HCT116 (cell line): Measurements from ENCODE around the gene ZSWIM6. TPM values are rescaled to one million over a fixed set of nuclear protein-coding genes. Genes with fewer than 3 reads are reported as not detected.

Experiments used
- ATAC-seq: fragments of 200-7000 bp; cut with Tn5 transposase; 2 replicates; pipeline ENCODE4 v1.9.1; 2020; ENCODE audit warnings: mild to moderate bottlenecking, moderate library complexity
- BruUV-seq: library from RNA; stranded (reverse); fragments of 400-500 nt; replicated peaks from 2 replicates; lab custom pipeline; 2021; lab: Mats Ljungman, UMichigan
- CTCF ChIA-PET: fragments of 300-600 bp; sonication (Branson Sonifier 250); formaldehyde crosslinking; loops from one replicate; lab custom pipeline; 2021; ENCODE audit warnings: antibody characterized with exemption; lab: Charles Lee
- POLR2A ChIA-PET: fragments of 300-600, 350-600 bp; sonication (Branson Sonifier 250); formaldehyde crosslinking; loops from one replicate; lab custom pipeline; 2021; ENCODE audit warnings: antibody characterized with exemption; lab: Charles Lee
- RAD21 ChIA-PET, 2 experiments: fragments of 300-600 bp; sonication (Branson Sonifier 250); formaldehyde crosslinking; loops; one replicate each; lab custom pipeline; 2023; ENCODE audit warnings: low total read pairs in 2 of 2; ENCODE audit not compliant: uncharacterized antibody in 2 of 2, unreplicated experiment in 2 of 2, low non-redundant PET in 1 of 2; lab: Charles Lee
- DNase-seq: peaks from one replicate; pipeline ENCODE4 v3.0.0-alpha.2; 2010; ENCODE audit warnings: low read depth, low spot score
- H2AFZ ChIP-seq: fragments of 200-600 bp; shearing (Covaris generic), sonication (generic); 2 replicates; pipeline ENCODE4 v1.6.1; 2017; ENCODE audit warnings: low read depth, mixed run types, mixed read lengths, antibody characterized with exemption, low read length; ENCODE audit not compliant: poor library complexity, severe bottlenecking
- H3K27ac ChIP-seq: 2 replicates; pipeline ENCODE4 v1.5.1; 2012; ENCODE audit warnings: low read depth, low read length
- H3K27me3 ChIP-seq: fragments of 200-600 bp; sonication (generic); 2 replicates; pipeline ENCODE4 v1.6.1; 2016; ENCODE audit warnings: mixed run types, low read length, mixed read lengths; ENCODE audit not compliant: insufficient read depth
- H3K36me3 ChIP-seq, 2 experiments: fragments of 200-500 bp in 1 of 2; fragments of 200-600 bp in 1 of 2; sonication (Bioruptor generic) in 1 of 2; sonication (generic) in 1 of 2; 2 replicates each; pipeline versions ENCODE4 v1.5.1 to v1.6.1; 2014 to 2016; ENCODE audit warnings: low read length in 2 of 2, inconsistent platforms in 1 of 2, mixed read lengths in 1 of 2, mixed run types in 1 of 2; ENCODE audit not compliant: insufficient read depth in 2 of 2, control insufficient read depth in 1 of 2
- H3K4me1 ChIP-seq, 2 experiments: fragments of 200-600 bp in 1 of 2; sonication (generic) in 1 of 2; 2 replicates each; pipeline versions ENCODE4 v1.5.1 to v1.6.1; 2012 to 2017; ENCODE audit warnings: low read length in 2 of 2, inconsistent platforms in 1 of 2, mild to moderate bottlenecking in 1 of 2, mixed read lengths in 1 of 2, mixed run types in 1 of 2, moderate library complexity in 1 of 2; ENCODE audit not compliant: insufficient read depth in 2 of 2, control insufficient read depth in 1 of 2
- H3K4me2 ChIP-seq: fragments of 200-600 bp; sonication (generic); 2 replicates; pipeline ENCODE4 v1.6.1; 2017; ENCODE audit warnings: mixed run types, low read length, mixed read lengths
- H3K4me3 ChIP-seq, 2 experiments: fragments of 200-600 bp in 1 of 2; sonication (generic) in 1 of 2; replicated peaks in 1 of 2; 2 replicates each; pipeline ENCODE4 v1.5.1; 2011 to 2016; ENCODE audit warnings: low read length in 2 of 2, control low read depth in 1 of 2, low read depth in 1 of 2, mild to moderate bottlenecking in 1 of 2, mixed read lengths in 1 of 2, mixed run types in 1 of 2
- H3K79me2 ChIP-seq: fragments of 200-600 bp; sonication (generic); 2 replicates; pipeline ENCODE4 v1.6.1; 2017; ENCODE audit warnings: mild to moderate bottlenecking, mixed run types, low read length, moderate library complexity, mixed read lengths; ENCODE audit not compliant: insufficient read depth
- H3K9ac ChIP-seq: fragments of 200-600 bp; sonication (generic); 2 replicates; pipeline ENCODE4 v1.6.1; 2016; ENCODE audit warnings: low read length, mixed read lengths
- H3K9me2 ChIP-seq: fragments of 200-600 bp; sonication (generic), shearing (Covaris generic); 2 replicates; pipeline ENCODE4 v1.6.1; 2017; ENCODE audit warnings: mixed run types, mild to moderate bottlenecking, moderate library complexity; ENCODE audit not compliant: insufficient read depth
- H3K9me3 ChIP-seq, 2 experiments: fragments of 200-500 bp in 1 of 2; fragments of 200-600 bp in 1 of 2; sonication (Bioruptor generic) in 1 of 2; sonication (generic) in 1 of 2; 2 replicates each; pipeline ENCODE4 v1.6.1; 2014 to 2017; ENCODE audit warnings: low read length in 2 of 2, mixed read lengths in 2 of 2, inconsistent platforms in 1 of 2, low read depth in 1 of 2, mild to moderate bottlenecking in 1 of 2, mixed run types in 1 of 2, moderate library complexity in 1 of 2; ENCODE audit not compliant: control insufficient read depth in 1 of 2, insufficient read depth in 1 of 2
- H4K20me1 ChIP-seq: fragments of 200-600 bp; sonication (generic), shearing (Covaris generic); 2 replicates; pipeline ENCODE4 v1.6.1; 2017; ENCODE audit warnings: mixed run types, mild to moderate bottlenecking, moderate library complexity; ENCODE audit not compliant: insufficient read depth
- EGR1 ChIP-seq: IDR thresholded peaks from 2 replicates; pipeline ENCODE4 v1.6.1; 2012; ENCODE audit warnings: low read depth
- SP1 ChIP-seq: IDR thresholded peaks from 2 replicates; pipeline ENCODE4 v1.6.1; 2012; ENCODE audit warnings: low read depth
- intact Hi-C: fragments of 100-400 bp; cut with micrococcal nuclease; formaldehyde crosslinking; loops from 2 replicates; pipeline ENCODE4 v1.10.0; 2022
- total RNA-seq: library from RNA; stranded (reverse); gene quantifications from one replicate; pipeline ENCODE4 v1.2.1, GENCODE V29; 2021; ENCODE audit not compliant: unreplicated experiment
- TF ChIP-seq, protein P1 (sequence below): IDR thresholded peaks from 2 replicates; pipeline ENCODE4 v1.6.1; 2011; ENCODE audit warnings: mild to moderate bottlenecking, low read length, moderate library complexity; ENCODE audit not compliant: insufficient replicate concordance; ENCODE audit errors: extremely low read depth
- TF ChIP-seq, protein P2 (sequence below): IDR thresholded peaks from 2 replicates; pipeline ENCODE4 v1.6.1; 2012
- TF ChIP-seq, protein P3 (sequence below), 3 experiments: fragments of 200-600 bp in 1 of 3; sonication (generic) in 1 of 3; IDR thresholded peaks in 2 of 3; conservative IDR thresholded peaks in 1 of 3; 2 replicates each; pipeline ENCODE4 v1.5.1; 2012 to 2017; ENCODE audit warnings: low read depth in 2 of 3, low read length in 2 of 3, antibody characterized with exemption in 1 of 3, borderline replicate concordance in 1 of 3, control low read depth in 1 of 3, mild to moderate bottlenecking in 1 of 3, mixed read lengths in 1 of 3, mixed run types in 1 of 3, moderate library complexity in 1 of 3; ENCODE audit not compliant: insufficient read depth in 1 of 3

The ZSWIM6 gene
- total RNA-seq, 1 experiment from 2014 or later, result 7.4 TPM

DNA sequence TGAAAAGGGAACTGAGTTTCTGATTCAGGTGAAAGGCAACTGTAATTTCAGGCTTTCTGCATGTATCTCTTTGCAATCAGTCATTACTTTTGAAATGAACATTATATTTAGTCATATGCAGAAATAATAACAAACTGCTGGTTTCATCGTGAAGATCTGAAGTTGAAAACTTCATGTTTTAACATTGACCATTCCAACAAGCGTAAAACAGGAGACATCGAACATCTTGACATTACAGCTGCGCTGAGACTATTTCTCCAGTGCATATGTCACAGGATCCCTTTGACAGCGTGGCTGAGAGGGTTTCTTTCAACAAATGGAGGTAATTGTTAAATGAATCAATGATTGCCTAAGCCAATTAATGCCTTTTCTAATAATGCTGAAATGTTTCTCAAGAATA lies 38.2 kb upstream of the ZSWIM6 start (continued):
- TF ChIP-seq, protein P1, sequence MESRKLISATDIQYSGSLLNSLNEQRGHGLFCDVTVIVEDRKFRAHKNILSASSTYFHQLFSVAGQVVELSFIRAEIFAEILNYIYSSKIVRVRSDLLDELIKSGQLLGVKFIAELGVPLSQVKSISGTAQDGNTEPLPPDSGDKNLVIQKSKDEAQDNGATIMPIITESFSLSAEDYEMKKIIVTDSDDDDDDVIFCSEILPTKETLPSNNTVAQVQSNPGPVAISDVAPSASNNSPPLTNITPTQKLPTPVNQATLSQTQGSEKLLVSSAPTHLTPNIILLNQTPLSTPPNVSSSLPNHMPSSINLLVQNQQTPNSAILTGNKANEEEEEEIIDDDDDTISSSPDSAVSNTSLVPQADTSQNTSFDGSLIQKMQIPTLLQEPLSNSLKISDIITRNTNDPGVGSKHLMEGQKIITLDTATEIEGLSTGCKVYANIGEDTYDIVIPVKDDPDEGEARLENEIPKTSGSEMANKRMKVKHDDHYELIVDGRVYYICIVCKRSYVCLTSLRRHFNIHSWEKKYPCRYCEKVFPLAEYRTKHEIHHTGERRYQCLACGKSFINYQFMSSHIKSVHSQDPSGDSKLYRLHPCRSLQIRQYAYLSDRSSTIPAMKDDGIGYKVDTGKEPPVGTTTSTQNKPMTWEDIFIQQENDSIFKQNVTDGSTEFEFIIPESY, result no peak

DNA sequence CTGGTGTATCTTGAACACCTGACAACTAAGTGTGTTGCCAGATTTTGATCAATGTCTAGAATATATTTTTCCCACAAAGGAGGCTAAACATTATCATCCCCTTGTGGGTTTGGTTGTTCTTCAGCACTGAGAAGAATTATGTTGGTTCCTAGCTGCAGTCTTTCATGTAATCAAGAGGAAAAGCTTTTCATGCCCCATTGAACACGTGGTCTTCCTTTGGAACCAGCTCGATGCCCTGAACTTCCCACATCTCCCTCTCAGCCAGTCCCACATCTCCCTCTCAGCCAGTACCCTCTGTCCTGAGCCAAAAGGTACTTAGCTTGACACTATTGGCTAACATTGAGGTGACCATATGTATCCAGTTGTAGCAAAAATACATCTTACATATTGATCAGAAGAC lies 36.7 kb upstream of the ZSWIM6 start:
- no peaks in the 10 kb centered on the region for H3K9me2 ChIP-seq
- CTCF ChIA-PET, result interaction anchor here (1.4 kb wide), 1 partner anchor 336 kb away, joined by 3 read pairs; no protein-coding TSS in a partner anchor
- H4K20me1 ChIP-seq, result no peaks in the 10 kb centered on the region
- no peak for ATAC-seq
- no peaks in the 10 kb centered on the region for H3K79me2 ChIP-seq
- no peaks in the 10 kb centered on the region for H3K9me3 ChIP-seq
- POLR2A ChIA-PET, result interaction anchor here (1.9 kb wide), 1 partner anchor 36 kb away, joined by 5 read pairs; the partner anchor contains the start of gene ZSWIM6
- TF ChIP-seq SP1 (no peak), EGR1 (no peak)
- TF ChIP-seq, protein P2, sequence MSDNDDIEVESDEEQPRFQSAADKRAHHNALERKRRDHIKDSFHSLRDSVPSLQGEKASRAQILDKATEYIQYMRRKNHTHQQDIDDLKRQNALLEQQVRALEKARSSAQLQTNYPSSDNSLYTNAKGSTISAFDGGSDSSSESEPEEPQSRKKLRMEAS, result no peak
- TF ChIP-seq, protein P3, sequence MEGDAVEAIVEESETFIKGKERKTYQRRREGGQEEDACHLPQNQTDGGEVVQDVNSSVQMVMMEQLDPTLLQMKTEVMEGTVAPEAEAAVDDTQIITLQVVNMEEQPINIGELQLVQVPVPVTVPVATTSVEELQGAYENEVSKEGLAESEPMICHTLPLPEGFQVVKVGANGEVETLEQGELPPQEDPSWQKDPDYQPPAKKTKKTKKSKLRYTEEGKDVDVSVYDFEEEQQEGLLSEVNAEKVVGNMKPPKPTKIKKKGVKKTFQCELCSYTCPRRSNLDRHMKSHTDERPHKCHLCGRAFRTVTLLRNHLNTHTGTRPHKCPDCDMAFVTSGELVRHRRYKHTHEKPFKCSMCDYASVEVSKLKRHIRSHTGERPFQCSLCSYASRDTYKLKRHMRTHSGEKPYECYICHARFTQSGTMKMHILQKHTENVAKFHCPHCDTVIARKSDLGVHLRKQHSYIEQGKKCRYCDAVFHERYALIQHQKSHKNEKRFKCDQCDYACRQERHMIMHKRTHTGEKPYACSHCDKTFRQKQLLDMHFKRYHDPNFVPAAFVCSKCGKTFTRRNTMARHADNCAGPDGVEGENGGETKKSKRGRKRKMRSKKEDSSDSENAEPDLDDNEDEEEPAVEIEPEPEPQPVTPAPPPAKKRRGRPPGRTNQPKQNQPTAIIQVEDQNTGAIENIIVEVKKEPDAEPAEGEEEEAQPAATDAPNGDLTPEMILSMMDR (IDR thresholded peaks at IDR 0.05 in 2 of 3, conservative IDR thresholded peaks at IDR 0.05 in 1 of 3; ENCODE audit: borderline replicate concordance in 1 of 3, insufficient read depth in 1 of 3, low read depth in 2 of 3, low read length in 2 of 3), result no peak
- TF ChIP-seq, protein P1, result no peak
- H3K4me2 ChIP-seq, result no peak overlapping the region
- no peak overlapping the region for H2AFZ ChIP-seq
- H3K27ac ChIP-seq, result no peak overlapping the region
- RAD21 ChIA-PET, result no interaction called here
- BruUV-seq, result no TSS peak
- no peaks in the 10 kb centered on the region for H3K4me1 ChIP-seq
- H3K9ac ChIP-seq, result no peak overlapping the region
- no peaks in the 10 kb centered on the region for H3K27me3 ChIP-seq
- intact Hi-C loops, result no loop called here
- no peaks in the 10 kb centered on the region for H3K36me3 ChIP-seq
- no peak overlapping the region for H3K4me3 ChIP-seq
- DNase-seq, result no peak
